OCI-LY7 (cell line): Measurements from ENCODE around the gene MCRIP2. TPM values are rescaled to one million over a fixed set of nuclear protein-coding genes. Genes with fewer than 3 reads are reported as not detected.

Experiments used
- BruUV-seq: library from RNA; stranded (reverse); fragments of 400-500 nt; replicated peaks from 2 replicates; lab custom pipeline; 2021; lab: Mats Ljungman, UMichigan
- CTCF ChIA-PET: fragments of 300-600 bp; sonication (Branson Sonifier 250); formaldehyde crosslinking; loops from one replicate; lab custom pipeline; 2022; ENCODE audit warnings: antibody characterized with exemption; ENCODE audit not compliant: unreplicated experiment; lab: Charles Lee
- POLR2A ChIA-PET: fragments of 300-600 bp; sonication (Branson Sonifier 250); formaldehyde crosslinking; loops from one replicate; lab custom pipeline; 2022; ENCODE audit warnings: antibody characterized with exemption; lab: Charles Lee
- DNase-seq: peaks from one replicate; pipeline ENCODE4 v3.0.0-alpha.2; 2015; ENCODE audit warnings: low spot score
- H2AFZ ChIP-seq: fragments of 200-600 bp; sonication (generic), shearing (Covaris generic); 2 replicates; pipeline ENCODE4 v1.6.1; 2014; ENCODE audit warnings: mild to moderate bottlenecking, antibody characterized with exemption, low read length, moderate library complexity
- H3K27ac ChIP-seq: fragments of 200-600 bp; sonication (generic); 2 replicates; pipeline ENCODE4 v1.5.1; 2014; ENCODE audit warnings: mixed run types, low read depth, mild to moderate bottlenecking, moderate library complexity, low read length, inconsistent platforms; ENCODE audit not compliant: poor library complexity, severe bottlenecking
- H3K36me3 ChIP-seq: fragments of 200-600 bp; sonication (generic); 2 replicates; pipeline ENCODE4 v1.6.1; 2014; ENCODE audit warnings: mild to moderate bottlenecking, antibody characterized with exemption, low read length, moderate library complexity, mixed read lengths; ENCODE audit not compliant: insufficient read depth
- H3K4me1 ChIP-seq: fragments of 200-600 bp; sonication (generic); 2 replicates; pipeline ENCODE4 v1.5.1; 2014; ENCODE audit warnings: mild to moderate bottlenecking, low read length; ENCODE audit not compliant: insufficient read depth, poor library complexity, severe bottlenecking
- H3K4me2 ChIP-seq: fragments of 200-600 bp; sonication (generic); 2 replicates; pipeline ENCODE4 v1.6.1; 2014; ENCODE audit warnings: mild to moderate bottlenecking, low read length
- H3K4me3 ChIP-seq: fragments of 200-600 bp; sonication (generic); 2 replicates; pipeline ENCODE4 v1.5.1; 2014; ENCODE audit warnings: mild to moderate bottlenecking, low read depth, low read length; ENCODE audit not compliant: poor library complexity, severe bottlenecking
- H3K79me2 ChIP-seq: fragments of 200-600 bp; sonication (generic); 2 replicates; pipeline ENCODE4 v1.6.1; 2016; ENCODE audit warnings: low read depth, mild to moderate bottlenecking, low read length, moderate library complexity, mixed read lengths; ENCODE audit not compliant: insufficient read depth
- H3K9me2 ChIP-seq: fragments of 200-600 bp; sonication (generic); 2 replicates; pipeline ENCODE4 v1.6.1; 2016; ENCODE audit warnings: mild to moderate bottlenecking, low read length, mixed read lengths; ENCODE audit not compliant: insufficient read depth
- H3K9me3 ChIP-seq: fragments of 200-600 bp; sonication (generic); 2 replicates; pipeline ENCODE4 v1.6.1; 2014; ENCODE audit warnings: mild to moderate bottlenecking, mixed run types, low read length, mixed read lengths
- H4K20me1 ChIP-seq: fragments of 200-600 bp; sonication (generic); 2 replicates; pipeline ENCODE4 v1.6.1; 2014; ENCODE audit warnings: mild to moderate bottlenecking, antibody characterized with exemption, low read length, moderate library complexity, mixed read lengths; ENCODE audit not compliant: insufficient read depth
- EZH2phosphoT487 ChIP-seq: fragments of 200-600 bp; sonication (generic); IDR thresholded peaks from 2 replicates; pipeline ENCODE4 v1.6.1; 2018; ENCODE audit warnings: low read depth, borderline replicate concordance, mild to moderate bottlenecking, mixed run types, antibody characterized with exemption, low read length, moderate library complexity, mixed read lengths
- intact Hi-C: fragments of 100-400 bp; cut with micrococcal nuclease; formaldehyde crosslinking; loops from one replicate; pipeline ENCODE4 v1.10.0; 2022; ENCODE audit not compliant: unreplicated experiment
- total RNA-seq, 2 experiments: library from RNA; depleted of rRNA in 1 of 2; stranded (reverse); fragments of >200 nt in 1 of 2; shearing (Covaris generic) in 1 of 2; gene quantifications; 2 replicates each; pipeline ENCODE4 v1.2.3, GENCODE V29; 2014 to 2022
- TF ChIP-seq, protein P1 (sequence below): fragments of 200-600 bp; sonication (generic); conservative IDR thresholded peaks from 2 replicates; pipeline ENCODE4 v1.5.1; 2014; ENCODE audit warnings: mild to moderate bottlenecking, antibody characterized with exemption, low read length, moderate library complexity, mixed read lengths

The MCRIP2 gene
- total RNA-seq, 2 experiments from 2014 or later, result 62.8 to 64.1 TPM

DNA sequence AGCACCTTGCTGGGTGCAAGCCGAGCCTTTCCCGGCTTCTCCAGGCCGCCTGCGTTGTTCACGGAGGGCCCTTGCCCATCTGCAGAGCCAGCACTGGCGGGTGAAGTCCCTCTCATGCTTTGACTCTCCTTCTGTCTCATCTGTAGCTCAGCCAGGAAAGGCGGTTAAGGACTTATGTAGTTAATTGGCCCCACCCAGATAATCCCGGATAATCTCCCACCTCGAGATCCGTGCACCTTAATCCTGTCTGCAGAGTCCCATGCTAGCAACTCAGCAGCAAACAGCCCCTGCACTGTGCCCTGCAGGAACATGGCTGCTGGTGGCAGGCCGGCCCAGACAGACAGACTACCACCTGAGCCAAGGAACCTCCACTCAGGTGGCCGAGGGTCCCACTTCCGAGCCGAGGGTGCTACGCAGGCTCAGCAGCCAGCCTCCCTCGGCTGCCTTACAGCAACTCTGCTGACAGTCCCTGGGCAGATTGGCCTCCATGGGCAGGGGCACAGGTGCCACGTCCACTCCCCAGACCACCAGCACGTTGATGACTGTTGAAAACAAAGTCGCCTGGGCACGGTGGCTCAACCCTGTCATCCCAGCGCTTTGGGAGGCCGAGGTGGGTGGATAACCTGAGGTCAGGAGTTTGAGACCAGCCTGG is 34.8 kb upstream of the MCRIP2 start:
- Histone ChIP-seq H2AFZ (no peak overlapping the region), H3K4me1 (no peaks in the 10 kb centered on the region), H3K4me2 (no peak overlapping the region), H3K79me2 (no peaks in the 10 kb centered on the region), H3K36me3 (peaks cover 7% of the 10 kb centered on the region; the same call in 1 of the 2 replicates), H3K27ac (no peak overlapping the region), H3K4me3 (no peak overlapping the region), H3K9me2 (no peaks in the 10 kb centered on the region), H3K9me3 (0 out of 2 replicates have a peak, but pooled peaks cover 5% of the 10 kb centered on the region), H4K20me1 (no peaks in the 10 kb centered on the region)
- intact Hi-C loops, result no loop called here
- DNase-seq, result no peak
- ChIA-PET POLR2A (no interaction called here), CTCF (no interaction called here)
- no TSS peak for BruUV-seq
- TF ChIP-seq EZH2phosphoT487, result no peak
- TF ChIP-seq, protein P1, sequence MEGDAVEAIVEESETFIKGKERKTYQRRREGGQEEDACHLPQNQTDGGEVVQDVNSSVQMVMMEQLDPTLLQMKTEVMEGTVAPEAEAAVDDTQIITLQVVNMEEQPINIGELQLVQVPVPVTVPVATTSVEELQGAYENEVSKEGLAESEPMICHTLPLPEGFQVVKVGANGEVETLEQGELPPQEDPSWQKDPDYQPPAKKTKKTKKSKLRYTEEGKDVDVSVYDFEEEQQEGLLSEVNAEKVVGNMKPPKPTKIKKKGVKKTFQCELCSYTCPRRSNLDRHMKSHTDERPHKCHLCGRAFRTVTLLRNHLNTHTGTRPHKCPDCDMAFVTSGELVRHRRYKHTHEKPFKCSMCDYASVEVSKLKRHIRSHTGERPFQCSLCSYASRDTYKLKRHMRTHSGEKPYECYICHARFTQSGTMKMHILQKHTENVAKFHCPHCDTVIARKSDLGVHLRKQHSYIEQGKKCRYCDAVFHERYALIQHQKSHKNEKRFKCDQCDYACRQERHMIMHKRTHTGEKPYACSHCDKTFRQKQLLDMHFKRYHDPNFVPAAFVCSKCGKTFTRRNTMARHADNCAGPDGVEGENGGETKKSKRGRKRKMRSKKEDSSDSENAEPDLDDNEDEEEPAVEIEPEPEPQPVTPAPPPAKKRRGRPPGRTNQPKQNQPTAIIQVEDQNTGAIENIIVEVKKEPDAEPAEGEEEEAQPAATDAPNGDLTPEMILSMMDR, result no peak

DNA sequence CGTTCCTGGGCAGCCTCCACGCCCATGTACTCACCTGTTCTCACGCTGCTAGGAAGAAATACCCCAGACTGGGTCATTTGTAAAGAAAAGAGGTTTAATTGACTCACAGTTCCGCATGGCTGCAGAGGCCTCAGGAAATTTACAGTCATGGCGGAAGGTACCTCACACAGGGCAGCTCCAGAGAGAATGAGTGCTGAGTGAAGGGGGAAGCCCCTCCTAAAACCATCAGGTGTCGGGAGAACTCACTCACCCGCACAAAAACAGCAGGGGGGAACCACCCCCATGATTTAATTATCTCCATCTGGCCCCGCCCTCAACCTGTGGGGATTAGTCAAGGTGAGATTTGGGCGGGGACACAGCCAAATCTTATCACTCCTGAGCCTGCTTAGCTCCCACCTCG is 33.6 kb upstream of the MCRIP2 start:
- Histone ChIP-seq H3K4me1 (no peaks in the 10 kb centered on the region), H4K20me1 (no peaks in the 10 kb centered on the region), H3K4me2 (no peak overlapping the region), H3K79me2 (no peaks in the 10 kb centered on the region), H3K9me3 (0 out of 2 replicates have a peak, but pooled peaks cover 5% of the 10 kb centered on the region), H3K4me3 (no peak overlapping the region), H3K27ac (no peak overlapping the region), H3K36me3 (peaks cover 7% of the 10 kb centered on the region; the same call in 1 of the 2 replicates), H2AFZ (no peak overlapping the region), H3K9me2 (no peaks in the 10 kb centered on the region)
- intact Hi-C loops, result no loop called here
- TF ChIP-seq, protein P1, result no peak
- TF ChIP-seq EZH2phosphoT487, result no peak
- BruUV-seq, result no TSS peak
- ChIA-PET CTCF (no interaction called here), POLR2A (no interaction called here)
- DNase-seq, result no peak

DNA sequence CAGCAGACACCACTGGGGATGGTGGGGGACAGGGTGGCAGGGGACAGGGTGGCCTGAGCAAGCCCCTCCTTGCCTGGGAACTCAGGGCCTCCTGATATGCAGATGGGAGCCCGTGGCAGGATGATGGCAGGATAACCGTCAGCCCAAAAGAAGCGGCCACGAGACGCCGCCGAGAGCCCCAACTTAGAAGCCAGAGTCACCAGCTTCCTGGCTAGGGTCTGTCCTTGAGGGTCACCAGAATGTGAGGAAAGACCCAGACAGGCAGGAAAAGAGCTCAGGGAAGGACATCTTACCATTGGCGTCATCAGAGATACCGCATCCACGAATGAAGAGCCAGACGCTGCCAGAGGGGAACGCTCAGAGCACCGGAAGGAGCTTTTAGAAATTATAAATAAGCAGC is 32.3 kb upstream of the MCRIP2 start:
- intact Hi-C loops, result no loop called here
- H3K36me3 ChIP-seq, result peaks cover 7% of the 10 kb centered on the region; the same call in 1 of the 2 replicates
- H3K27ac ChIP-seq, result no peak overlapping the region
- 0 out of 2 replicates have a peak, but pooled peaks cover 5% of the 10 kb centered on the region for H3K9me3 ChIP-seq
- H3K4me3 ChIP-seq, result no peak overlapping the region
- no peaks in the 10 kb centered on the region for H3K4me1 ChIP-seq
- ChIA-PET CTCF (no interaction called here), POLR2A (no interaction called here)
- no peak overlapping the region for H2AFZ ChIP-seq
- no peak for DNase-seq
- H4K20me1 ChIP-seq, result no peaks in the 10 kb centered on the region
- TF ChIP-seq, protein P1, result no peak
- no peak for TF ChIP-seq EZH2phosphoT487
- H3K9me2 ChIP-seq, result no peaks in the 10 kb centered on the region
- no peaks in the 10 kb centered on the region for H3K79me2 ChIP-seq
- H3K4me2 ChIP-seq, result no peak overlapping the region
- BruUV-seq, result no TSS peak
